COLO668 (cell line): ENCODE measurements around the gene MCCD1.

ENCODE experiments used
- DNase-seq: peaks from one replicate; lab custom pipeline; 2025; ENCODE audit not compliant: unreplicated experiment; lab: John Stamatoyannopoulos, UW

The MCCD1 gene

DNA sequence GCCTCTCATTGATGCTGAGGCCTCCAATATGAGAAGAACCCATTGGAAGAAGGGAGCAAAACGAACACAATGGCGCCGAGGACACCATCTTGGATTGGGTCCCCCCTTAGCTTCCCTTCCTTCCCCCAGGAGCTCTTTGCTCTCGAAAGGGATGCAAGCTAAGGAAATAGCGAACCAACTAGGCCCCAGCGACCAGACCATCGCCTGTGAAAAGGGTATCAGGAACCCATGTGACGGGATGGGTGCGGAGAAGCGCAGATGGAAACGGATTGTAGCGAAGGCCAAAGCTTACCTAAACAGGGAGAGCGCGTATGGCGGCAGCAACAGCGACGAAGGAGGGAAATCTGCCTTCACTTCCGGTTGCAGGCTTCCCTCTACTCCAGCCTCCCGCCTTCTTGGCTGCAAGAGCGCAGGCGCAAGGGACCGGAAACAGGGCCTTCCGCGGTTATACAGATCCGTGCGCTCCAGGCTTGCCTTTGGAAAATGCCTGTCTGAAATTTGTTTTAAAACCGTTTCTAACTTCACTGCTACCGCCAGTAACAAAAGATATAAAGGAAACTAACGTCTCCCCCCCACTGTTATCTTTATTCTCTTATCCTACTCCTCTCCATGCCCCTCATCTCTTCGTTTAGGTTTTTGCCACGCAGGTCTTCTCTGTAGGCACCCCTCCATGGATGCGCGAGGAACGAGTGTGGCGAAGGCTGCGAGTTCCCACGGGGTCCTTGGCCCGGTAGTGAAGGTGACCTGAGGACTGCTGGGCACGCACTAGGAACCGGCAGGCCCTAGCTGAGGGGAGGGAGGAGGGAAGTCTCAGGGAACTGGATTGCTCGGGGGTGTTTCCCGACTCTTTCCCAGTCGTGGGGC, 13.1 kb downstream of the MCCD1 start, which contains the start of gene DDX39B:
Gene DDX39B, minus strand, starts transcription at position 346 of the 864 bp plus-strand sequence. CDS start 1,471 bp downstream, outside the sequence.
- peak; percentile 92 for DNase-seq

DNA sequence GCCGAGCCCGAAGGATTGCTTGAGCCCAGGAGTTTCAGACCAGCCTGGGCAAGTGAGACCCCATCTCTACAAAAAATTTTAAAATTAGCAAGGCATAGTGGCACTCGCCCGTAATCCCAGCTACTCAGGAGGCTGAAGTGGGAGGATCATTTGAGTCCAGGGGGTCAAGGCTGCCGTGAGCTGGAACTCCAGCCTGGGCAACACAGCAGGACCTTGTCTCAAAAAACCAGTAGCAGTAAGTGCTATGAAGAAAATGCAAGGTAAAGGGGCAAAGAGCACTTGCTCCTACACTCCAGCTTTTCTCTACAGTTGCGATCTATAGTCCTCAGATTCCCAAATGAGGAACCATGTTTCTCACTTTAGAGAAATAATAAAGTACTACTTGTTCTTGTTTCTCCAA, 14.9 kb downstream of the MCCD1 start:
- no peak for DNase-seq

DNA sequence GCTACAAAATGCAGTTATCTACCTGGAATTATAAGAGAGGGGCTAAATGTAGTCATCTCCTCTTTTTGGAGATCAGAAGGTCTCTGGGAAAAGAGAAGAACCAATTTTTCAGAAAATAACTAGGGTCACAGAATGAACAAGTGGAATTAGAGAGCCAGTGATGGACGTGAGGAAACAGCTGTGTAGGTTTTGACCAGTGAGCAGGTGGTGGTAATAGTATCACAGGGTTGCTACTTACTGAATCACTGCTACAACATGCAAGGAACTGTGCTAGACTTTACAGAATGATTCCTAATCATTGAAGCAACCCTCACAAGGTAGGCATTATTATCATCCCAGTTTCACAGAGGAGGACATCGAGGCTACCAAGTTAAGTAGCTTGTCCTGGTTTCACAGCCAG, 15.9 kb downstream of the MCCD1 start:
- no peak for DNase-seq

DNA sequence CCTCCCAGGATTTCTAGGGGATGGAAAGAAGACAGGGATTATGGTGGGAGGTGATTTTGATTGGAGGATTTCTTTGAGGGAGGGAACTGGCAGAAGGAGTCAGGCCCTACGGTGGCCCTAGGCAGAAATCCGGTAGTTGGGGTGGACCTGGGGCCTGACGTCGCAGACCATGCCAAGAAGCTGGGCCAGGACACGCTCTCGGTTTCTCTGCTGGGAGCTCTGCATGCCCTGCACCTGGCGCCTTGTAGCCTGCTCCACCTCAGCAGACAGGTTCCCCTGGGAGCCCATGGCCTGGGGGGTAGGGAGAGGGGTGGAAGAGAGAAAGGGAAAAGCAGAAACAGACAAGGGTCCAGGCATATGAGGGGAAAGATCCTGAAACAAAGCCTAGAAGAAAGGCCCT, 16.5 kb downstream of the MCCD1 start:
- no peak for DNase-seq

DNA sequence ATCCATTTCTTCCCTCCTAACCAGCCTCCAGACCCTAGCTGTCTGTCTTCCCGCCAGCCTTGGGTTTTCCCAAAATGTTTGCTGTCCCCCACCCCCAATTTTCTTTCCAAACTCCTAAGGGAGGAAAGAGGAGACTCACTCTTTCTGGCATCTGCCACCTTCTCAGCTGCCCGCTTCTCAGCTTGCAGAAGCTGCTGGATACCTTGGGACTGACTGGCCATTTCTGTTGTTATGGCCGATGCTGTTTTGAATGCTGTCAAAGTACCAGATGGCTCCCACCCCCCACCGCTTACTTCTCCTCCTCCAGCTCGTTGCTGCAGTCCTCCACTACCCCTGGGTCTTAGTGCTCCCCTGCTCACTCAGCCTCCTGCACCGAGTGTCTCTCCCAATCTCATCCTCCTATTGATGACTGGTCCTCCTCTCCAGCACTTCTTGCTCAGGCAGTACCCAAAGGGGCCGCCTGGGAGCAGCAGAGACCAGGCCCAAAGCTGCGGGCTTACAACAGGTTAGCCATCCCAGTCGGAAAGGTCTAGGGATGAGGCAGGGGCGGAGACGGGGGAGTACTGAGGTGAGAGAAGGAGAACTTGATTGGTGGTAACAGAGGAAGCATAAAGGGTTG, 17.7 kb downstream of the MCCD1 start, which contains the start of gene ATP6V1G2:
Gene ATP6V1G2, minus strand, starts transcription at position 270 of the 619 bp plus-strand sequence. Its CDS starts 49 bp downstream, at position 221.
- peak; percentile 85 for DNase-seq

DNA sequence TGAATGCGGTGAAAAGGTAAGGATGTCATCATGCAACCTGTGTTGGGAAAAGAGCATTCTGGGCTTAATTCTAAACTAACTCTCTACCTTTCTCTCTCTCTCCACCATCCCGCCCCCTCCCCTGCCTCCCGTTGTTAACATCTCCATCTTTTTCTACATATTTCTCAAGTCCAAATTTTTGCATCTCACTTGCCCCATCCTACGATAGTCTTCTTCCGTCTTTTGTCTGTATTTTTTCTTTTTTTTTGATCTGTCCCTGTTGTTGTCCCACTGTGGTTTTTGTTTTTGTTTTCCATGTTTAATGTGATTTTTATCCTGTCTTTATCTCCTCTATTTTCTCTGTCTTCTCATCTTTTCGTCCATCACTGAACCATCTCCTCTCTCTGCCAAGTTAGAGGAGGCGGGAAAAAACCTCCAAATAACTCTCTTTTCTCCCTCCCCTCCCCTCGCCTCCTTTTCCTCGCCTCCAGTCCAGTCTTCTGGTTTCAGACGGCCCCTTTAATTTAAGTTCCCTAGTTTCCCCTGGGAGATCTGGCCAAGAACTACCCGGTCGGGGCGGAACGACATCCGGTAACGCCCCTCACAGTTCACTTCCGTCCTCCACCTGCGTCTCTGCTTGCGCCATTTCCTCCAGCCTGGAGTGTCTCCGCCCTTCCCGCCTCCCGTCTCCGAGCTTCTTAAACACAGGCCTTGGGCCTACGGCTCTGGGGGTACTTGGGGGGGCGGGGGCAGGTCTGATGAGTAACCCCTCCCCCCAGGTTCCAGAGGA, 18.4 kb downstream of the MCCD1 start, which contains the start of gene NFKBIL1:
Gene NFKBIL1, plus strand, starts transcription at position 651 of the 769 bp plus-strand sequence. Its CDS starts 87 bp downstream, at position 738.
- DNase-seq, result peak; percentile 85

DNA sequence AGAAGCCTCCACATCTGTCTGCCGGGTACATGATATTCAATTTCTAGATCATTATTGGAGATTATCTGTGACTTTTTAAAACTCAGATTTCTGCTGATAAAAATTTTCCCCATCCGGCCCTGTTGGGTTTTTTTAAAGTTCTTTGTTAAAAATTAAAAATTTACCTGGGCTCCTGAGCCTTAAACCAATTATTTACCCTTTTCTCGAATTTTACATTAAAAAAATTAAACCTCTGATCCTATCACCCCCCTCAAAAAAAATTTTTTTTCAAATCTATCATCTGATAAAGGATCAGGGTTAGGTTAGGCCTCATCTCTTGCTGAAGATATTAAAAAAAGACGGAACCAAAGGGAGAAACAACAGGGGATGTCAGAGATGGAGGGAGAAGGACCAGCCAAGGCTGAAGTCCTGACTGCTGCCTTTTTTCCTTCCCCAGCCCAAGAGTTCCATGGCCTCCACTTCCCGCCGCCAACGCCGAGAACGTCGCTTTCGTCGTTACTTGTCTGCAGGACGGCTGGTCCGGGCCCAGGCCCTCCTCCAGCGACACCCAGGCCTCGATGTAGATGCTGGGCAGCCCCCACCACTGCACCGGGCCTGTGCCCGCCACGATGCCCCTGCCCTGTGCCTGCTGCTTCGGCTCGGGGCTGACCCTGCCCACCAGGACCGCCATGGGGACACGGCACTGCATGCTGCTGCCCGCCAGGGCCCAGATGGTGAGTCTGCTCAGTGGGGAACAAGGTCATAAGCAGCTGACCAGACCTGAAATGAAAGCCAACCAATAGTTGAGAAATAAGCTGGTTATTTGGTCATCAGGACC, 19.2 kb downstream of the MCCD1 start:
- DNase-seq, result peak; percentile 40

DNA sequence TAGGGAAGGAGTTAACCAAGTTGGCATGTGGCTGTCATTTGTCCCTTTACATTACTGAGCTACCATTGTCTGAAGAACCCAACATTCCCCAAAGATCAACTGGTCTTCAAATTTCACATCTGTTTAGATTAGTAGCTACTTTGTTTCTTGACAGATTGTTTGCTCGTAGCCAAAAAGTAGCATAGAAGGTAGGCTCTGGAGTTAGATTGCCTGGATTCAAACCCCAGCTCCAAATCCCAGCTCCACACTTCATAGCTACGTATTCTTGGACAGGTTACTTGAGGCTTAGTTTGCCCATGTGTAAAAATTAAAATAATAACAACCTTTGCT, 19.7 kb downstream of the MCCD1 start:
- DNase-seq, result no peak

DNA sequence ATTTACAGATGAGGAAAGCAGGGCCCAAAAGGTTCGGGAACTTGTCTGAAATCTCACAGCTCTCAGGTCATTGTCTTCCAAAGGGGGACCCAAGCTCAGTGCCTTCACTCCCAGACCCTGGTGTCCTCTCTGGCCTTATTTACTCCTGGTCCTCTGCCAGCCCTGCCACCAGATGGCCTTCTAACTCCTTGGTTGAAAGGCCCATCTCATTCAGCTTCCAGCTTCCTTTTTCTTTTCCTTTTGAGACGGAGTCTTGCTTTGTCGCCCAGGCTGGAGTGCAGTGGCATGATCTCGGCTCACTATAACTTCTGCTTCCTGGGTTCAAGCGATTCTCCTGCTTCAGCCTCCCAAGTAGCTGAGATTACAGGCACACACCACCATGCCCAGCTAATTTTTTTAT, 22.6 kb downstream of the MCCD1 start:
- peak; percentile 2 for DNase-seq

DNA sequence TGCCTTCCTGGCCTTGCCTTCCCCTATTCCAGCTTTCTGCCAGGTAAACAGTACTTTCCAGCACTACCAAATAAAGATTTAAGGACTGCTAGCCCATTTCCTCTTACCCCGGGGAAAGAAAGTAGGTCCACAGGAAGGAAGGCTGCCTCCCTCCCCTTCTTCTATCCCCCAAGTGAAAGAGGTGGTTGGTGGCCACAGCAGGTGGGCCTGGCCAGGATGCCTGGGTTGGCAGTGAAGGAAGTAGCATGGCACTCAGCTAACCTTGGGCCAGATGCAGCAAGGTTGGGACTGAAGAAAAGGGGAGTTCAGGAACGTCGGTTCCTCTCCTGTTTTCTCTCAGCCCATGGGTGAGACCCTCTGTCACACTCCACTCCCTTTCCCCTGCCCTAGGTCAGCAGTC, 27.5 kb downstream of the MCCD1 start:
- DNase-seq, result no peak

DNA sequence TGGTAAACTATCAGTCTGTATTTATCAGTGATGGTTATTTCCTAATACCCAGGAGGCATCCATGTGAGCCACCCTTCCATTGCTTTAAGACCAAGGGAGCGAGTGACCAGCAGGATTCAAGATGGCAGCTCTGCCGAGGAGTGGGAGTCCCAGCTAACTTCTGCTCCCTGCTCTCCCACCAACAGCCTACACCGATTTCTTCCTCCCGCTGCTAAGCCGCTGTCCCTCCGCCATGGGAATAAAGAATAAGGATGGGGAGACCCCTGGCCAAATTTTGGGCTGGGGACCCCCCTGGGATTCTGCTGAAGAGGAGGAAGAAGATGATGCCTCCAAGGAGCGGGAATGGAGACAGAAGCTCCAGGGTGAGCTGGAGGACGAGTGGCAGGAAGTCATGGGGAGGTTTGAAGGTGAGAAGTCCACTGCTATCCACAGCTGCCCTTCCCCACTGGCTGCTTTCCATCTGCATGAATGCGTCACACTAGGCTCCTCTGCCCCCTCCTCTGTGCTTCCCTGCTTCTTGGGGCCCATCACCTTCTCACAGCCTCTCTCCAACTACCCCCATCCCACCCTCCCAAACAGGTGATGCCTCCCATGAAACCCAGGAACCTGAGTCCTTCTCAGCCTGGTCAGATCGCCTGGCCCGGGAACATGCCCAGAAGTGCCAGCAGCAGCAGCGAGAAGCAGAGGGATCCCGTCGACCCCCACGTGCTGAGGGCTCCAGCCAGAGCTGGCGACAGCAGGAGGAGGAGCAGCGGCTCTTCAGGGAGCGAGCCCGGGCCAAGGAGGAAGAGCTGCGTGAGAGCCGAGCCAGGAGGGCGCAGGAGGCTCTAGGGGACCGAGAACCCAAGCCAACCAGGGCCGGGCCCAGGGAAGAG, 28.9 kb downstream of the MCCD1 start:
- no peak for DNase-seq

DNA sequence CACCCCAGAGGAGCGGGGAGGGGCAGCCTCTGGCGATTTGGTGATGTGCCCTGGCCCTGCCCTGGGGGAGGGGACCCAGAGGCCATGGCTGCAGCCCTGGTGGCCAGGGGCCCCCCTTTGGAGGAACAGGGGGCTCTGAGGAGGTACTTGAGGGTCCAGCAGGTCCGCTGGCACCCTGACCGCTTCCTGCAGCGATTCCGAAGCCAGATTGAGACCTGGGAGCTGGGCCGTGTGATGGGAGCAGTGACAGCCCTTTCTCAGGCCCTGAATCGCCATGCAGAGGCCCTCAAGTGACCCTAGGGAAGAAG, 29.5 kb downstream of the MCCD1 start:
- DNase-seq, result no peak

DNA sequence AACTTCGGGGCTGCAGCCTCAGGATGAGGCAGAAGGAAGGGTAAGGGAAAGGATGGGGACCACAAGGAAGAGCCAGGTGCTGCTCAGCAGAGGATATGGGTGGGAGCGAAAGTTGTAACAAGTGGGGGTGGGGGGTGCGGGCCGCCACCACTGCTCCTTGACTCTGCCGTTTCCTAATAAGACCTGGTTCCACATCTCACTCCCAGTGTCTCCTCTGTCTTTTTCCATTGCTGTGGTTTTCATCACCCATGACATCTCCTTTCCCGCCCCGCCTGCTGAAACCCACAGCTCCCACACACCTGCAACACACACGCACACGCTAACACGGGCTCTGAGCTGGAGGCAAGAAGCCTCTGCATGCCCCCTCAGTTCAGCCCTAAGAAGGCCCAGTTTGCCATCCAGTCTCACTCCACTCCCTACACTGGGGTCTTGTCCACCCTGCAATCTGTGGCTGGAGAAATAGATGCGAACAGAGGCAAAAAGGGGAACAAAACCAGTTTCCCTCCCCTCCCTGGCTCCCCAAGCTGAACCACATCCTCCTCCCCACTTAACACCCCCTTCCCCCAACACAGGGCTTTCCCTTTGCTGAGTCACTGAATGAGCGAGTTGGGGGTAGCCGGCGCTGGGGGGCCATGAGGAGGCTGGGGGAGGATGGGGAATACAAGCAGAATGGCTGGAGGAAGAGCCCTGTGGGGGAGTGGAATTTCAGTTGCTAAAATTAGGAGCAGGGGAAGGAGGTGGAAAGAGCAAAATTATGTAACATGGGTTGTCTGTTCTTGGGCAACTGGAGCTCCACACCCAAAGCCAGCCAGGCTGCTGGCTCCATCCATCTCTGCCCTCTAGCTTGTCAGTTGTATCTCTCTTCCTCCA, 30.1 kb downstream of the MCCD1 start:
- no peak for DNase-seq

DNA sequence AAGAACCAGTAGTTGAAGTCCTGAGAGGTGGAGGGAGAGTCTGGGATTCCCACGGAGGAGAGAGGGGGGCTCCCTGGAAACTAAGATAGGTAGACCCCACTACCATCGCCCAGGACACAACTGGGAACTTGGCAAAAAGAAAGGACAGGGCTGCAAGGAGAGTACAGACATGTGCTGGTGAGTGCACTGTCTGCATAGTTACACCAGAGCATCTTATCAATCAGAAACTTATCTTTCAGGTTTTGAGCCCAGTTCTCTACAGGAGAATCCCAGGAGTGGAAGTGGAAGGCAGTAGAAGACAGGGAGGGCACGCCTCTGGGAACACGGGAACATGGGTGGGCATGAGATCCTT, 30.8 kb downstream of the MCCD1 start:
- no peak for DNase-seq

DNA sequence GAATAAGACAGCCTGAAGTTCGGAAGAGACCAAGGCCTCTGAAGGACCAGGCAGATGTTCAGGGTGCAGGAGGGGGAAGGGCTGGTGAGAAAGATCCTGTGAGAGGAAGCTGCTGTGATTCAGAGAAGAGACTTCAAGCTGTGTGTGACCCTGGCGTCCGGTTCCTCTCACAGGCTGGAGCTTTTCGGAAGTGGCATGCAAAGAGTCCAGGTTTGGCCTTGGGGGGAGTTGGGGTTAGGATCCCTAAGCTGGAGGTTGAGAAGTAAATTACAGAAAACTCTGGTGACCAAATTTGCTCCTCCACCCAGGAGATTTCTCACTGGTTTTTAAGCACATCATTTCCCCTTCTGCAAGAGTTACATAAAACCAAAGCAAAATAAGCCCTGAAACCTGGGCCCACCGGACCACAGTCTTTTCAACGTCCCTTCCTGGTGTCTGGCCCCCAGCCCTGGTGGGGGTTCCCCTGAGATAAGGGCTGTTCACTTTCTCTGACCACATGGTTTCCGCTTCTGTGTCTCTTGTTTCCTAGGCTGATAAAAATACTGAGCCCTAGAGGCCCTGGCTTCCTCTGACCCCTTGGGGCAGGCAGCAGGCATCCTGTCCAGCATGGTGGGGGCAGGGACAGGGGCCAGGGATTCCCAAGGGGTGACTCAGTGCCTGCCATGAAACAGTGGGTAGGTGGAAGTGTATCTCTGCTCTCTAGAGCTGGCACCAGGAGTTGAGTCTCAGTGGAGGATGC, 31.4 kb downstream of the MCCD1 start:
- DNase-seq, result no peak

DNA sequence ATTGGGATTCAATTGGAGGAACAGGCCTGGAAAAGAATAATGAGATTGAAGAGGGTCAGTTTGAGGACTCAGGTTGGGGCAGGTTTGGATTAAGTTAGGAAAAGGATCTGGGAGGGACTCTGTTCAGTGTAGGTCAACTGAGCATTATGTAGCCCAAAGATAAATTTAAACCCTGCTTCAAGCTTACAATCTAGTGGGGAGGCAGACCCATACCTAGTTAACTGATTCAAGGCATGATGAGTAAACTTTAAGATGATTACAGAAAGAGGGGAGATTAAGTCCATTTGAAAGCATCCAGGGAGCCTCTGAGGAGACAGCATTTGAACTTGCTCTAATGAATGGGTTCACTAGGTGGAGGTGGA, 31.9 kb downstream of the MCCD1 start:
- DNase-seq, result no peak

DNA sequence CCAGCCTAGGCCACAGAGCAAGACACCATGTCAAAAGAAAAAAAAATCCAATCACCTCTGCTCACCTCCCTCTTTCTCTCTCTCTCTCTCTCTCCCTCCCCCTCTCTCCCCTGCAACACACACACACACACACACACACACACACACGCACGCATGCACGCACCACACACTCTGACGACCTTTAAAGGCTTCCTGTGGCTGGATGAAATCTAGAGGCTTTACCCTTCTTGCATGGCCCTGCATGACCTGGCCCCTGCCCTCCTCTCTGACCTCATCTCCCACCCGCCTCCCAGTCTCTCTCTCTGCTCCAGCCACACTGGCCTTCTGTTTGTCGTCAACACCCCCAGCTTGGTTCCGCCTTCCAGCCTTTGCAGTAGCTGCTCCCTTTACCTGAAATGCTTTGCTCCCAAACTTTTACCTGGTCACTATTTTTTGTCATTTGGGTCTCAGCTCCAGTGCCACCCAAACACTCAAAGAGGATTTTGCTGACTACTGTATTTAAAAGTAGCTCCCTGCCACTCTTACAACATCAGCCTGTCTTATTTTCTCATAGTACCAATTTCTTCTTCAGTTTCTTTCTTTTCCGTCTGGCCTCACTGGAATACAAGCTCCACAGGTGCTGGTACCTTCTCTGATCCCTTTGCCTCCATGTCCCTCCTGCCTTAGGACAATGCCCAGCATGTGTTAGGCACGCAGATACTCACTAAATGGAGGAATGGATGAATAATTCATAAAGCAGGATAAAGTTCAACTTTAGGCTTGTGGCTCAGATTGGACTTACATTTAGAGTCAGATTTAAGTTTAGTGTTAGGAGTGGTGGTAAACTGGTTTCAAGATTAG, 39.0 kb downstream of the MCCD1 start:
- no peak for DNase-seq

DNA sequence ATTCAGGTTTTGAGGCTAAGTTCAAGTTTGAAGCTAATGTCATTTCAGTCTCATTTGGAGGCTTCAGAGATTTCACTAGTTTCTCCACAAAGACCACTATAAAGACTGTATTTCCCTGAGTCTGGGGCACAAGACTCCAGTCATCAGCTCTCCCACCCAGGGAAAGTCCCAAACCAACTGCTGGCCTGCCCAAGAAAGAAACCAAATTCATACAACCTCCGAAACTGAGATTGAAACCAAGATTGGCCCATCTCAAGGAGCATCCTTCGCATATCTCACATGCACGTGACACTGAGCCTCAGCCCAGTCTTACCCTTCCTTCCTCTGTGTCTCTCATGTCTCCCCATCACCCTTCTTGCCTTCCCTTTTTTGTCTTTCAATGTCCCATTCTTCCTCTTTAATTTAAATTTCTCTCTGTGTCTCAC, 39.8 kb downstream of the MCCD1 start:
- no peak for DNase-seq
